SIG-M5 treated with dmso at 0.1 percent for 504 hours (cell line): ENCODE data around the gene LRR1.
"Not testable (repeated sequence)": the region's sequence is repeated elsewhere in the genome, so short reads cannot be mapped to it uniquely, and the experiment has no call there.

ENCODE experiments used
- DNase-seq: peaks from one replicate; lab custom pipeline; 2025; ENCODE audit not compliant: unreplicated experiment; lab: John Stamatoyannopoulos, UW

The LRR1 gene

DNA sequence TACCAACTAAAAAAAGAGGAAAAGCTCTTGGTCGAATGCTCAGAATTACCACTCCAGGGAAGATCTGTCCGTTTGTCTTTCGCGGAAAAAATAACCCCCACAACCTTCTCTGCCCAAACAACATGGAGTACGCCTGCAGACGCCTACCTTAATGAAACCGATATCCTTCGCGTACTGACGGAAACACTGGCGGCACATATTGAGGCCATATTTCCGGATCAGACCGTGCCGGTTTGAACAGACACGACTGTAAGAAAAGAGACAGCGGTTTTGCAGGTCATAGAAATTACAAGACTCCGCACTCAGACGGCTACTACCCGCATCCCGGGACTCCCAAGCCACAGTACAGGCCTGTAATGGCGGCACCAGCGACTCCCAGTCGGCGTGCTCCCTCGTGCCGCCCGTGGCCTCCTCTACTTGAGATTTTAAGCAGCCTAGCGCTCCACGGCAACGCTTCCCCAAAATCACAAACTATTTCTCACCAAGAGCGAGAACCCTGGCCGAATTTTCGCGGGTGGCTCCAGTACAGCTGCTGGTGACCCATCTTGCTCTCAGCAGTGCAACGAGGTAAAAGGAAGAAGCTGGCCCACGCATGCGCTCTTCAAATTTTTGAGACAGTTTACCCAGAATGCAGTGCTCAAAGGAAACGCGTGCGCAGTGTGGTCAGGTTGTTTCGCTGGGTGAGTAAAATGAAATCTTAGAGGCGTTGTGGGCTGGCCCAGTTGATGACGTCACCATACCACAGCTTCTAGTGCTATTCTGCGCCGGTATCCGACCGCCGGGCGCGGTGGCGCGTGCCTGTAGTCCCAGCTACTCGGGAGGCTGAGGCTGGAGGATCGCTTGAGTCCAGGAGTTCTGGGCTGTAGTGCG lies 12.7 kb upstream of the LRR1 start, which contains the start of gene RPS29:
RPS29 (minus strand) TSS at position 578 of the 870 bp plus-strand sequence; CDS start at position 544, 34 bp downstream.
- DNase-seq = peak; percentile 98

DNA sequence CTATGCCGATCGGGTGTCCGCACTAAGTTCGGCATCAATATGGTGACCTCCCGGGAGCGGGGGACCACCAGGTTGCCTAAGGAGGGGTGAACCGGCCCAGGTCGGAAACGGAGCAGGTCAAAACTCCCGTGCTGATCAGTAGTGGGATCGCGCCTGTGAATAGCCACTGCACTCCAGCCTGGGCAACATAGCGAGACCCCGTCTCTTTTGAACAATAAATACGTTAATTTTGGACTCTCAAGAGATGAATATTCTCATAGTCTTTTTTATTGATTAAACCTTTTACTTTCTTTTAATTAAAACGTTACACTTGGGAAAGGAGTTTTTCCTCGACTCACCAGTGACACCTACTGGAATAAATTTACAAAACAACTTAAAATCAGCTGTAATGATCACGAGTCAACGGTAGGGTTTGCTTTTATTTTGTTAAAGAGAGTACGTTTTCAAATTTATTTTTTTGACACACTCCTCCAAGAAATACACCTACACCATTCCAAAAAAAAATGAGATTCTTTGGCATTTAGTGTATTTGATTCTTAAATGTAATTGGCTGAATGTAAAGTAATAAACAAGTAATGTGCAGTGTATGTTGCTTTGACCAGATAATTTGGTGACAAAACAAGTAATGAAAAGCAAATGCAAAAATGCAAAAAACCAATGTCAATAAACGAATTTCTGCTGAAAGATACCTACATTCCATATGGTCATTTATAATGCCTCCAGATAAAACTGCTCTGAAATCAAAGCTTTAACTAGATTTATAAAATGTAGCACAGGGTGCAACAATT lies 11.9 kb upstream of the LRR1 start:
- peak; percentile 73 for DNase-seq

DNA sequence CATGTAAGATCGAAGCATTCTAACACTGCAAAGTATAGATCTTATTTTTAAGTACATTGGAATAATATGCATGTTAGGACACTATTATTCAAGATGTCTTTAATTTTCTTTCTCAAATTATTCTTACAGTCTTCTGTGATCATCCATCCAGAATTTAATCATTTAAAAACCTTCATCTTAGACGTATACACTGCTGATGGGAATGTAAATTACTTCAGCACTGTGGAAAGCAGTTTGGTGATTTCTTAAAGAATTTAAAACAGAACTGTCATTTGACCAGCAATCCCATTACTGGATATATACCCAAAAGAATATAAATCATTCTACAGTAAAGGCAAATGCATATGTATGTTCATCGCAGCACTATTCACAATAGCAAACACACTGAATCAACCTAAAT lies 9.4 kb upstream of the LRR1 start:
- DNase-seq = no peak

DNA sequence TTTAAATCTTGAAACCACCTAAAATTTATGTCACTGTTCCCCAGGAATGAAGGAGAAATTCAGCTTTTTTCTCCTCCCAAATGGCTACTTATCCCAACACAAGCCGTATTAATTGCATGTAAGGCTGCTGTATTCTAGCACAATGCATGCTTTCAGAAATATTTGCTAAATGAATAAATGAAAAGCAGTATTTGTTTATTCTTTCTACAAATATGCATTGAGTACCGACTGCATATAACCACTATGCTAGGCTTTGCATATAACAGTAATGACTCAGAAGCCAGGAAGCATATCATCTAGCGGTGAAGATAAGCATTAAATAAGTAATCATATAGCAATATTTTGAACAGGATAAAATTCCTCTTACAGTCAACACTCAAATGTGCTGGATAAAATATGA lies 5.7 kb upstream of the LRR1 start:
- no peak for DNase-seq

DNA sequence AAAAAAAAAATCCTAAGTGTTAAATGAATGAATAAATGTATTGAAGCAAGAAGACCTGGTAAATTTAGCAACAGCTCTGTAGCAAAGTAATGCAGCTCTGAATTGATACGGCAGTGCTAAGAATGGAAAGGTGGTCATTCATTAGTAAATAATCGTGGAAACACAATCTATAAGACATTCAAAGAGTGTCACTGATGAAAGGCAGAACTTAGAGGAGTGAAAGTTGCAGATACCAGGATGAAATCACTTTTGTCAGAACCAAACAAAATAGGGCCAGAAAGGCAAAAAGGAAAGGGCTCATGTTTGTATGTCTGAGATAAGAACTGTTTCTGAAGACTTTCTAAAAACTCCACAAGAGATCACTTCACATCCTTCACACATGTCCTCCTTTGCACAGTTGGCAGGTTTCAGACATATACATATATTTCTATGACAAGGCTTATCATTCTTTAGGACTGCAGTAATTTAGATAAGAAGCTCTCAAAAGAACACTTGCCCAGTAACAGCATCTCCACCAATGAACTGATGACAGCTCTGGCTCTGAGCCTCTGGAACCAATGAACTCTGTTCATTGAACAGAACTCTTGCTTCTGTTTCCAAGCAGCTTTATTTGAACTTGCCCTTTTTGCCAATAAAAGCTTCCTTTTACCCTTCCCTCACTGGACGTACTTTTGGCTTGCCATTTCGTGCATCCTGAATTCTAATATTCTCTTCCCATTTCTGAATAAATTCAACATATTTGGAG lies 4.2 kb upstream of the LRR1 start:
- DNase-seq = peak; percentile 35

DNA sequence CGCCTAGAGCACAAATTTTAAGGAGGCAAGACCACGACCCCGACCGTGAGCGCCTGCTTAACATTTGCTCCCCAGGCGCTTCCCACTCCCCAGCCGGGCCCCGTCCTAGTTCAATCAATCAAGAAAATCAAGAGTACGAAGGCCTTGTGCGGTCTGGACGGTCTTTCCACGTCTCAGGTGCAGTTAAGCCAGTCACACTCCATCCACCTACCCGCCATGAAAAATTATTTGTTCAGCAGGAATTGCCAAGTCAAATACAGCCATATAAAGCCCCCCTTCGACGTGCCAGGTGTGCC lies 603 bp upstream of the LRR1 start:
- DNase-seq = no peak

DNA sequence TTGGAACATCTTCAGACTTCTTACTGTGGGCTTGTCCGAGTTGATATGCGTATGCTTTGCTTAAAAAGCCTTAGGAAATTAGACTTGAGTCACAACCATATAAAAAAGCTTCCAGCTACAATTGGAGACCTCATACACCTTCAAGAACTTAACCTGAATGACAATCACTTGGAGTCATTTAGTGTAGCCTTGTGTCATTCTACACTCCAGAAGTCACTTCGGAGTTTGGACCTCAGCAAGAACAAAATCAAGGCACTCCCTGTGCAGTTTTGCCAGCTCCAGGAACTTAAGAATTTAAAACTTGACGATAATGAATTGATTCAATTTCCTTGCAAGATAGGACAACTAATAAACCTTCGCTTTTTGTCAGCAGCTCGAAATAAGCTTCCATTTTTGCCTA lies 8.8 kb downstream of the LRR1 start:
- no peak for DNase-seq

DNA sequence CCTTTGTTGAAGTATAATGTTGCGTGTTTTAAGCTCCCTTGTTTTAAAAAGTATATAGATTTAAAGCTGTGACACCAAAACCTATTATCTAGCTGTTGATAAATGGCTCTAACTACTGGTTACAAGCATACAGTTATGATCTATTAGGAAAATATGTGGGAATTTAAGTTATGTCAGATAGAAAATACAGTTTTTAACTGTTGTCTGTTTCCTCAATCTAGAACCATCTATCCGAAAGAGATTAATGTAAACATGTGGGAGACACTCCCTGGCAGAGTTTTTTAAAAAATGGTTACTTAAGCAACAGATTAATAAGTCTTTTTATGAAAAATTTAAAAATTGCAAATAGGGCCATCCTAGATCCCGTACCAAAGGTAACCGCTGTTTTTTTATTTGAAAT lies 13.5 kb downstream of the LRR1 start:
- DNase-seq = no peak

DNA sequence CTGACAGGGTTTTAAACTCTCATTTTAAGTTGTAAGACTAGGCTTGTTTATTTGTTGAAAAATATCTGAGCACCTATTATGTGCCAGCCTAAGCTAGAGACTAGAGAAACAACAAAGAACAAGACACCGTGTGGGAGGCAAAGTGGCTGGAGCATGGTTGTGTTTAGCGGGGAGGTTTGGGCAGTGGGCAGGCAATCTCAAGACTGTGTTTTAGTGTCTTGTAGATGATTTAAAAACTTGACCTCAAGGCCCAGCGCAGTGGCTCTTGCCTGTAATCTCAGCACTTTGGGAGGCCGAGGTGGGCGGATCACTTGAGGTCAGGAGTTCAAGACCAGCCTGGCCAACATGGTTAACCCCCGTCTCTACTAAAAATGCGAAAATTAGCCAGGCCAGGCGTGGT lies 13.9 kb downstream of the LRR1 start:
- DNase-seq = no peak

DNA sequence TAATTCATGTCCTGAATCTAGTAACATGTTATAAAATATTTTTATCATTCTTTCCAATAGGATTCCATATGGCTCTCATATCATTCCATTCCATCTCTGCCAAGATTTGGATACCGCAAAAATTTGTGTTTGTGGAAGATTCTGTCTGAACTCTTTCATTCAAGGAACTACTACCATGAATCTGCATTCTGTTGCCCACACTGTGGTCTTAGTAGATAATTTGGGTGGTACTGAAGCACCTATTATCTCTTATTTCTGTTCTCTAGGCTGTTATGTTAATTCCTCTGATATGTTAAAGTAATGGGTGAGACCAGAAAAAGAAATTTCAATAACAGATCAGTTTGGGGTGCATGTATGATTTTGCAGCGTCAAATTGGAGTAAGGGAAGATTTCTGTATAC lies 15.5 kb downstream of the LRR1 start:
- DNase-seq = no peak

DNA sequence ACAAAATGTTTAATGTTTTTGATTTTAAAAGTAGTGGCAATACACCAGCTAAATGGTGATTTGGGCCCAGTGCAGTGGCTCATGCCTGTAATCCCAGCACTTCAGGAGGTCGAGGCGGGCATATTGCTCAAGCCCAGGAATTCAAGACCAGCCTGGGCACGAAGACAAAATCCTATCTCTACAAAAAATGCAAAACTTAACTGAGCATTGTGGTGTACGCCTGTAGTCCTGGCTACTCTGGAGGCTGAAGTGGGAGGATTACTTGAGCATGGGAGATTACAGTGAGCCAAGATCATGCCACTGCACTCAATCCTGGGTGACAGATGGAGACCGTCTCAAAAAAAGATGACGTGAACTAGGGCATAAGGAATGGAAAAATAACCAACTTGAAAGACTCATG lies 17.0 kb downstream of the LRR1 start:
- DNase-seq = no peak

DNA sequence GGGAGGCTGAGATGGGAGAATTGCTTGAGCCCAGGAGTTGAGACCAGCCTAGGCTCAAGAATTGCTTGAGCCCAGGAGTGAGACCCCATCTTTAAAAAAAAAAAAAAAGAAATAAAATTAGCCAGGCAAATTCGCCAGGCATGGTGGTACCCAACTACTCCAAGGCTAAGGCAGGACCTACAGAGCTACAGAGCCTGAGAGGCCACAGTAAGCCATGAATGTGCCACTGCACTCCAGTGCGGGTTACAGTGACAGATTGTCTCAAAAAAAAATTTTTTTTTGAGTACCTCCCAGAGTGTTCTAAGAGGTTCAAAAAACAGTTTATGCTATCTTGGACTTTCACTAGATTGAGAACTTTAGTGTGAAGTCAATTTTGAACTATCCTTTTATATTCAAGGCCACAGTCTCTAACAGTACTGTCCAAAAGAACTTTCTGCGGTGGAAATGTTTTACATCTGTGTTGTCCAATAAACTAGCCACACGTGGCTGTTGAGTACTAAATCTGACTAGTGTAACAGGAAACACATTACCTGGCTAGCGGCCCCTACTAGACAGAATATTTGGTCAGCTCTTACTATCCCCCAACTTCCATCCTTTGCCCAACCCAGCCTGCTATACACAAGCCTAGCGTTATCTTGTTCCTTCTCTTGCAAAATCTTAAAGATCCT lies 19.2 kb downstream of the LRR1 start:
- DNase-seq = no peak

DNA sequence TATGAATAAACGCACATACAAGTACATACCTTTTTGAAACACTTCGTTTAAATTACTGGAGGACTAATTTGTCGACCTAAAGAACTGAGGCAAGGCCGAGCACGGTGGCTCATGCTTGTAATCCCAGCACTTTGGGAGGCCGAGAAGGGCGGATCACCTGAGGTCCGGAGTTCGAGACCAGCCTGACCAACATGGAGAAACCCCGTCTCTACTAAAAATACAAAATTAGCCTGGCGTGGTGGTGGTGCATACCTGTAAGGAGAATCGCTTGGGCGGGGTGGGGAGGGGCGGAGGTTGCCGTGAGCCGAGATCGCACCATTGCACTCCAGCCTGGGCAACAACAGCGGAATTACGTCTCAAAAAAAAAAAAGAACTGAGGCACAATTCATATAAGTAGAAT lies 20.5 kb downstream of the LRR1 start:
- DNase-seq = not testable (repeated sequence)

DNA sequence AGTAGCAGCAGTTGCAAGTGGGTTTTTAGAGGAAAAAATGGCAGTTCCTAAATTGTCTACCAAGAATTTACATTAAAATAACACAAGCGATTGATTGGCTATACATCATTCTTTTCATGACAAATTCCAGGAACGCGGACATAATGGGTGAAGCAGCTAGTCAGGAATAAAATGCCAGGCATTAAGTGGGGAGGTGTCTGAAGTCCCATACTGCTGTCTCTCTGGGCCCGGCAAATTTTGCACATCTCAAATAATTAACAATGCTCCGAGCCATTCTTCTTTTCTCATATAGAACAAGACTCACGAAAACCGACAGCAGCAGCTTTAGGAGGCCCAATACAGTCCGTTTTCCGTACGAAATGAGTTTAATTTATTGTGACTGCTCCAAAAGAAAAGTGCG lies 21.0 kb downstream of the LRR1 start:
- DNase-seq = no peak

DNA sequence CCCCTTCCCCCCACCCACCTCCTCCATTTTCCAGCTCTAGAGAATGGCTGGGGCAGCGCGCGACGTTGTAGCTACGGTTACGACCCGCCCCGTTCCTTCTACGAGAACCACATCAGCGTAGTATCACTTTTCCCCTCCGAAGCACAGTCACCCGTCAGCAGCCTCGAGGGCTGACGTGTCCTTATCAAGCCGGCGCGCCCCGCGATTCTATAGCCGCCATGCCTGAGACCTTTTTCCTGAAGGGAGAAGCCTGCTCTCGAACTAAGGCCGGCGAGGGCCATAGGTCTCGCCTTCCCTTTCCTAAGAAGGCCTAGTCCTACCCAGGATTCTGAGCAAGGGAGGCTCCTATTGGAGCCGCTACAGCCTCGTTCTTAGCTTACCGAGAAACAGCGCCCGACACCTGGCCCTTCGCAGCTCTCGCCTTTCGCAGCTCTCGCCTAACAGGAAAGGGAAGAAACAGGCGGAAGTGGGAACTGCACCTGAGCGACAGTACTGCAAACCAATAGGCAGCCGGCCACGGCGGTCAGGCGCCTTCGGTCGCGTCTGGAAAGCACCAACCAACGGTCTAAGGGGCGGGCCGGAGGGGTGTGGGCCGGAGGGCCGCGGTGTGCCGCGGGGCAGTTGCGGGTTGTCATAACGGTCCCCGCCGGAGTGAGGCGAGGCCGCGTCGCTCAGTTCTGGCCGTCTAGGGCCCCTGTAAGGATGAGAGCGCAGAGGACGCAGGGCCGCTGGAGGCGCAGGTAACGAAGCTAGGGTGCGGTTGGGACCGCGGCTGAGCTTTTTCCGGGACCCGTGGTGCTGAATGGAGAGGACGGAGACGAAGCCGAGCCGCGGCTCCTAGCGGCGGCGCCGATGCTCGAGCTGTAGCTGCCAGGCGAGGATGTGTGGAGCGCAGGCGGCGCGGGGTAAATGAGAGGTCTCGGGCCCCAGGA lies 21.7 kb downstream of the LRR1 start, which contains the start of the genes MGAT2 and RPL36AL:
MGAT2 (plus strand) TSS at position 618 of the 932 bp plus-strand sequence. CDS start 470 bp downstream, outside the sequence.
RPL36AL (minus strand) TSS at position 445 of the 932 bp plus-strand sequence. CDS start 1,522 bp downstream, outside the sequence.
- DNase-seq = peak; percentile 97

DNA sequence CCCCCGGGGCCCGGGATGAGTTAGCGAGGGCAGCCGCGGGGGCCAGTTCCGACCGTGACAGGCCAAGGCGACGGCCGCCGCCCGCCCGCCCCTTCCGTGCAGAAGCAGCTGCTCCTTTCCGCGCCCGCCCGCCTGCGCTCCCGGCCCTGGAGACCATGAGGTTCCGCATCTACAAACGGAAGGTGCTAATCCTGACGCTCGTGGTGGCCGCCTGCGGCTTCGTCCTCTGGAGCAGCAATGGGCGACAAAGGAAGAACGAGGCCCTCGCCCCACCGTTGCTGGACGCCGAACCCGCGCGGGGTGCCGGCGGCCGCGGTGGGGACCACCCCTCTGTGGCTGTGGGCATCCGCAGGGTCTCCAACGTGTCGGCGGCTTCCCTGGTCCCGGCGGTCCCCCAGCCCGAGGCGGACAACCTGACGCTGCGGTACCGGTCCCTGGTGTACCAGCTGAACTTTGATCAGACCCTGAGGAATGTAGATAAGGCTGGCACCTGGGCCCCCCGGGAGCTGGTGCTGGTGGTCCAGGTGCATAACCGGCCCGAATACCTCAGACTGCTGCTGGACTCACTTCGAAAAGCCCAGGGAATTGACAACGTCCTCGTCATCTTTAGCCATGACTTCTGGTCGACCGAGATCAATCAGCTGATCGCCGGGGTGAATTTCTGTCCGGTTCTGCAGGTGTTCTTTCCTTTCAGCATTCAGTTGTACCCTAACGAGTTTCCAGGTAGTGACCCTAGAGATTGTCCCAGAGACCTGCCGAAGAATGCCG lies 22.6 kb downstream of the LRR1 start:
- DNase-seq = peak; percentile 52

DNA sequence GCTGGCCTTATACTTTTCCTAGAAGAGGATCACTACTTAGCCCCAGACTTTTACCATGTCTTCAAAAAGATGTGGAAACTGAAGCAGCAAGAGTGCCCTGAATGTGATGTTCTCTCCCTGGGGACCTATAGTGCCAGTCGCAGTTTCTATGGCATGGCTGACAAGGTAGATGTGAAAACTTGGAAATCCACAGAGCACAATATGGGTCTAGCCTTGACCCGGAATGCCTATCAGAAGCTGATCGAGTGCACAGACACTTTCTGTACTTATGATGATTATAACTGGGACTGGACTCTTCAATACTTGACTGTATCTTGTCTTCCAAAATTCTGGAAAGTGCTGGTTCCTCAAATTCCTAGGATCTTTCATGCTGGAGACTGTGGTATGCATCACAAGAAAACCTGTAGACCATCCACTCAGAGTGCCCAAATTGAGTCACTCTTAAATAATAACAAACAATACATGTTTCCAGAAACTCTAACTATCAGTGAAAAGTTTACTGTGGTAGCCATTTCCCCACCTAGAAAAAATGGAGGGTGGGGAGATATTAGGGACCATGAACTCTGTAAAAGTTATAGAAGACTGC lies 23.4 kb downstream of the LRR1 start:
- DNase-seq = no peak

DNA sequence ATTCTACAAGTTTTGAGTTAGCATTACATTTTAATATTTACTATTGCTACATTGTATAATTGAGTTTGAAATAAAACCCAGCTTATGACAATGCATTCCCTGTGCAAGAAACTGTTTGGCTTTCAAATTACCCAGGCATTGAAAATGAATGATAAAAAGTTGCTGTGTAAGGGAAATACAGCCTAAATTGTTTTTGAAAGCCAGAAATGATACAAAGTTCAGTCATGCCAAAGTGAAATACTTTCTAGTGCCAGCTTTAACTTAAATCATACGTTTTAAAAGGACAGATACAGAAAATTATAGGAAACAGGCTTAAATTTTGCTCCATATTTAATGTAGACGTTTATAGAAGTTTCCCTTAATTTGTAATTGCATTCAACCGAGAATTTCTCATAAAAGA lies 24.6 kb downstream of the LRR1 start:
- DNase-seq = no peak
